ENCODE data around the gene RGS13.
A peak's percentile ranks its signal among the peaks of the same experiment; 100 is the strongest.

DNA sequence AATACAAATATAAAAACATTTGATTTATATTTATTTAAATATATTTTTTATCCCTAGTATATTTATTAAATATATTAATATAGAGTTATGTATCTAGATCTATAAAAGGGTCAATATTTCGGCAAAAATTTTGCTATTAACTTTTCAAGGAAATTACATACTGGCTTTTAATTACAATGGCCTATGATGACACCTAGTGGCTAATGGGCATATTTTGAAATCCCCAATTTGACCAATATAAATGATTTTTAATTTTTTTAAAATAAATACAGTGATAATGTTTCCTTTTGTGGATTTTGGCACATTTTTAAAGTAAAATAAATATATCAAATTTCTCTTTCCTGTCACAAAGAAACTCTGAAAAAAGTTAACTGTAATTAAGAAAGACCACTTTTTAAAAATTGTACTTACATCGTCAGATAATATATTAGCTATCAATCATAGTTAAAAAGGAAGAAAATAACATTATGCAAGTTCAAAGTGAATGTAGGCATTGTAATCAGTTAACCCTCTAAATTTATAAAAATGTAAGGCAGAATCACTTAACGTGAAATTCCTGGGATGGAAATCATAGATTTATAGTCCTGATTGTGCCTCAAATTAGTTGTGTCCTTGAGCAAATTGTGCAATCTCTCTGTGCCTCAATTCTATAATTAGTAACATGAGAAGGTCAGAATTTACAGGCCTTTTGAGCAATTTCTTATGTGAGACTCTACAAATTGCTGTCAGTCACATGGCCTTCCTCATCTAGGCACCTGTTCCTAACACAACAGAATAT lies 25.6 kb upstream of the RGS13 start:
- TF ChIP-seq POLR2A (IDR thresholded peaks at IDR 0.05) (no peak), CTCF (IDR thresholded peaks at IDR 0.05) (peak; percentile 47 to 77 (median 60))

Data from adrenal gland (tissue), 5 donors.